GM19240 (cell line): Measurements from ENCODE around the gene SLIT3.
"Not testable (repeated sequence)": the region's sequence is repeated elsewhere in the genome, so short reads cannot be mapped to it uniquely, and the experiment has no call there.

Source experiments
- DNase-seq: peaks from one replicate; pipeline ENCODE4 v3.0.0; 2011; ENCODE audit warnings: low spot score; ENCODE audit not compliant: insufficient read length

The SLIT3 gene

DNA sequence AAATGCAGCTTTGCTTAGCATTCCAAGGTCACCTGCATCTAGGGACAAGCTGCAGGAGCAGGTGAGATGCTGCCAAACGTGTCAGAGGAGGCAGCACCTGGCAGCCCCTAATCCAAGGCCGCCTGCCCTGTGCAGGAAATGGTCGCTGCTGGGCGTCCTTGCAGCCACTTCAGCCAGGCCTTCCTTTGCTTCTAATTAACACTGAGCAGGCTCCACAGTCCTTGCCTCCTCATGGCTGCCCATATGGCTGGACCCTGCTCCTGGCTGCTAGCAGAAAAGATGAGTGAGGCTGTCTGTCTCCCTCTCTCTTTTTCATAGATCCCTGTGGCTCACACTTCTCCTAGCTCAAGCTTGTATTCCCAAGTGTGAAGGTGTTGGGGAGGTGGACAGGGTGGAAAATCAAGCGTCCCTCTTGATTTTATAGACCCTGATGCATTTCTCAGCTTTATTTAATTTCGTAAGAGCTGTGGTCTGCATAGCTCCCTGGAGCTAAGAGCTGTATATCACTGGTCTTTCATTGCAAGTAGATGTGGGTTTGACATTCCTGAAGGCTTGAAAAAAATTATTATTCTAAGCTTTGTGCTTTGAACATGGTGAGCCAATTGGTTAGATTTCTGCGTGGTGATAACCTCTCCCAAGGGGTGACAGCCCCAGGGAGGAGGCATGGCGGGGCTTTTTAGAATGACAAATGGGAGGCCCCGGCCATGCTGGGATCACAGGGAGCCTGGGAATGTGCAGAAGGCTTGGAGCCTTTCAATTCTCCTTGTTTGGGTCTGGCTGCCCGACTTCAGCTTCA, 193.8 kb downstream of the SLIT3 start:
- DNase-seq: no peak

DNA sequence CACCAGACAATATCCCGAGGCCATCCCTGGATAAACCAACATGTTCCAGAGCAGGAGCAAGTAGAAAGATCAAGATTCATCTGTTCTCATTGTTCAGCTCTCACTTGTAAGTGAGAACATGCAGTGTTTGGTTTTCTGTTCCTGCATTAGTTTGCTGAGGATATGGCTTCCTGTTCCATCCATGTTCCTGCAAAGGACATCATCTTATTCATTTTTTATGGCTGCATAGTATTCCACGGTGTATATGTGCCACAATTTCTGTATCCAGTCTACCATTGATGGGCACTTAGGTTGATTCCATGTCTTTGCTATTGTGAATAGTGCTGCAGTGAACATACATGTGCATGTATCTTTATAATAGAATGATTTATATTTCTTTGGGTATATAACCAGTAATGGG, 195.4 kb downstream of the SLIT3 start:
- not testable (repeated sequence) for DNase-seq

DNA sequence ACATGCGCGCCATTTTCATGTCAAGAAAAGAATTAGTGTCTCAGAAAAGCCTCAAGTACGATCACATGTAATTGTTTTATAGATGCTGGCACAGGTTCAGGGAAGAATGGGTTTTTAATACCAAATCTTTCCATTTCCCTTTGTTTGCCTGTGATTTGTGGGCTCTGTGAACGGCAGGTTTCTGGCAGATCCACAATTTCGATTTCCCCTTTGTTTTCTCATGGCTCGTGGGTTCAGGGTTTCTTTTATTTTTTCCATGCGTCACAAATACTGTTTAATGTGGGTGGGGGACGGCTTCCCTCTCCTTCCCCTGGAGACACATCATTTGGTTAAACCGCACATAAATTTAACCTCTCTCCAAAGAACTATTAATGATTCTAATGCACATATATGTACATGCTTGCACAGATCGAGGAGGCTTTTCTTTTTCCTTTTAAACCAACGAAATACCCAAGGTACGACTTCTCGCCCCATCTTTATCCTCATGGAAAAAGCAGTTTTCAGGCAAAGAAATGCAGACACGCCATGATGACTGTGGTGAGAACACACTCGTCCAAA, 195.9 kb downstream of the SLIT3 start:
- DNase-seq: no peak

DNA sequence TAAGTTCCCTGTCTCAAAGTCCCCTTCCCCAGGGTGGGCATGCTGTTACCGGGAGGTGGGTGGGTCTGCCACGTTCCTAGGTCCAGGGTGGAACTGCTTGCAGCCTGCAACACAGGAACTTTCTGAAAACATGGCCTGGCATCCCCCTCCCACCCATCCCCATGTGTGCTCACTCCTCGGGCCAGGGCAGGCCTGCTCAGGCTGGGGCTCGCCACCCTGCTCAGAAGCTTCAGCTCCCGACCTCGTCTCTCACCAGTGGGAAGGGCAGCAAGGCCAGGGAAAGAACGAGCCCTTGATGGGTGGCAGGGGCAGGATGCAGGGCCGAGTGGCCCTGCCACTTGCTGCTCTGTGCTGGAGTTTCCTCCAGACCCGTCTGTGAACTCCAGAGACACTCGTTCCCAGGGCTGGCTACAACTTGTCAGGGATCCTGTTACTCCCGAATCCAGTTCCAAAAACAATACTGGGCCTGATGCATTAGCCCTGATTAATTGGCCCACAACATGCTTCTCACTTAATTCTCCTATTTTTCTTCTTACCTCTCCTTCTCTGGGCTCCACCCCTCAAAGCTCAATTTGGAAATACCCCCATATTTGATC, 197.3 kb downstream of the SLIT3 start:
- no peak for DNase-seq

DNA sequence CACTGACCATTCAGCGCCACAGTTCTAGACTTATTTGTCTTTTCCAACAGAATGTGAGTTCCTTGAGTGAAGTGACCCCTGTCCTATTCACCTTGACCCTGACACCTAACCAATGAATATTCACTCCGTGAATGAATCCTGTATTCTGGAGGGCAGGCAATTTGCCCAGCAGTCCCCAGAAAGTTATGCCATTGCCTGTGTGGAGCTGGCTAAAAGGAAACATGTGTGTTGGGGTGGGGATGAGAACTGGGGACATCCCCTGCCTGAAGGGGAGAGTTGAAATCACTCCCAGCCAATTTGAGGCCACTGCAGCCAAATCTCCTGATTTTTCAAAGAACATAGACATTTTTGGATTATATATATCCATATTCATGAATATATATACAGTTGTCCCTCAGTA, 199.0 kb downstream of the SLIT3 start:
- no peak for DNase-seq

DNA sequence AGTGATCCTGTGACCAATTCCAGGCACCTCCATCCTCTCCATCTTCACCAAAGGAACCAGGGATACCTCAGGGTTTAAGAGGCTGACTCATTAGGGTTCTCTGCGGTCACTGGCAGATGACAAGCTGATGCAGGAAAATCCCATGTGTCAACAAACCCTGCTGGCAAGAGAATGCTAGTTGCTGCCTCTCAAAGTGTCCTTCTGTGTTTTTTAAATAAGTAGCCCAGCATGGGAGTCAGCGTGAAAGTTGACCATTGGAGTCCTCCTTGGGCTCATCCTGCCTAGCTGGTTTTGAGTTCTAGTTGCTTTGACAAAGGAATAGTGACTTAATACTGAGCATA, 200.2 kb downstream of the SLIT3 start:
- DNase-seq: no peak

DNA sequence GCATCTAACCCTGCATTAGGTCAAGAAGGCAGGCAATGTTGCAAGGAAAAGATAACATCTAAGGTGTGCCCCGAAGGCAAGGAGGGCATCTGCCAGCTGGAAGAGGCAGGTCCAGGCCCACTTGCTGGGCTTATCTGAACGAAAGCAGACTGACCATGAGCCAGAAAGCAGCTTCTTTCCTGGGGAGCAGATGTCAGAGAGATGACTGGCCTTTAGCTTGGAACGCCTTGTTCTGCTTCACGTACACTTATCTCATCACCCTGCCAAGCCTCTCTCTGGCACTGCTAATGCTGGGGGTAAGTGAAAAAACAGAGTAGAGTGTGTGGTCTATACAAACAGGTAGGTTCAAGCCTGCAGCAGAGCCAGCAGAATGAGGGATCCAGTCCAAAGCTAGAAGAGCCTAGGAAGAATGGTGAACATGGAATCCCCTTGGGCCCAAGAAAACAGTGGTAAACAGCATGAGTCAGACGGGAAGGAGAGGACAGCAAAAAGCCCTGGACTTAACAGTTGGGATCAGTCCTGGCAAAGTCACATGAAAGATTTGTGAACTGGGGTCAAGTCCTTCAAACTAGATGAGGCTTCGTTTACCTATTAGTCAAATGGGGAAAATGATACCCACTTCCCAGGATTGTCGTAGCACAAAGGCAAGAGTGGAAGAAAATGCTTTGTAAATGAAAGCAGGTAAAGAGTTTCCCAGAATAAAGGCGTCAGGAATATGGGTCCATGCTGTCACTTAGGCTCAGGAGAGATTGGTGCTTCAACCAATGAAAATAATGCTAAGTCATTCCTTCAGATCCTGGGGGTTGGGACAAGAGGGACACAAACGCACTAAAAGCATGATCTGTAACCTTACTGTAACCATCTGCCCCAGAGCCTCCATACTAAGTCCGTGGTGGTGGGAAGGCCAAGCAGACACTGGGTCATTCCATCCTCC, 200.9 kb downstream of the SLIT3 start:
- DNase-seq: no peak

DNA sequence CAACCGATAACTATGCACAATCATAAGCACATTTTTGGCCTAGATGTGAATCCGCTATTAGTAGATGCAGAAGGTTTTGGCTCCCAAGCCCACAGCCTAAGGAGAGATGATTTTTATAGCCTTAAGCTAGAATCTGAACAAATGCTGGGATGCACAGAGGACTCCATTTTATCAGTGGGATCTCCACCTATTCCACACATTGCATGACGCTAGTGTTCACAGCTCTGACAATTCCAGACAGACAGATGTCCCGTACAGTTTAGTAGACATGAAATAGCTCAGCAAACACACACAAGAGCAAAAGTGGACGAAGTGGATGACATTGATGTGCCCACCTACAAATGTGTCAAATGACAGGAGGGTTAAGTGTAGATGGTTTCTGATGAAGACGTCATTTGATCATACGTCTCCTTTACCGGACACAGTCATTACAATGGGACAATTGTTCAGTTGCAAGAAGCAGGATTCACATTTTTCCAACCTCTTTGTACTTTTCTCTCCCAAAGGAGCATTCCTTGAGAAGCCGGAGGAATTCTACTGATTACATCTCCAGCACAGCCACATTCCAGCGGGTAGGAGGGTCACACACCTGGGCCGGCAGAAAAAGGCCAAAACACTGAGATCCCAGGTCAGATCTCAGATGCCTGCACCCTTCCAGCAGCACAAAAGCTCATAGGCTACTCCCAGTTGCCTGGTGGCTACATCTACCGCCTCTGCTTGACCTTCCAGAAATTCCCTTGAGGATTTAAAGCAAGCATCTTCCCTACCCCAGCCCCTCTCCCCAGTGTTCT, 202.4 kb downstream of the SLIT3 start:
- DNase-seq: no peak

DNA sequence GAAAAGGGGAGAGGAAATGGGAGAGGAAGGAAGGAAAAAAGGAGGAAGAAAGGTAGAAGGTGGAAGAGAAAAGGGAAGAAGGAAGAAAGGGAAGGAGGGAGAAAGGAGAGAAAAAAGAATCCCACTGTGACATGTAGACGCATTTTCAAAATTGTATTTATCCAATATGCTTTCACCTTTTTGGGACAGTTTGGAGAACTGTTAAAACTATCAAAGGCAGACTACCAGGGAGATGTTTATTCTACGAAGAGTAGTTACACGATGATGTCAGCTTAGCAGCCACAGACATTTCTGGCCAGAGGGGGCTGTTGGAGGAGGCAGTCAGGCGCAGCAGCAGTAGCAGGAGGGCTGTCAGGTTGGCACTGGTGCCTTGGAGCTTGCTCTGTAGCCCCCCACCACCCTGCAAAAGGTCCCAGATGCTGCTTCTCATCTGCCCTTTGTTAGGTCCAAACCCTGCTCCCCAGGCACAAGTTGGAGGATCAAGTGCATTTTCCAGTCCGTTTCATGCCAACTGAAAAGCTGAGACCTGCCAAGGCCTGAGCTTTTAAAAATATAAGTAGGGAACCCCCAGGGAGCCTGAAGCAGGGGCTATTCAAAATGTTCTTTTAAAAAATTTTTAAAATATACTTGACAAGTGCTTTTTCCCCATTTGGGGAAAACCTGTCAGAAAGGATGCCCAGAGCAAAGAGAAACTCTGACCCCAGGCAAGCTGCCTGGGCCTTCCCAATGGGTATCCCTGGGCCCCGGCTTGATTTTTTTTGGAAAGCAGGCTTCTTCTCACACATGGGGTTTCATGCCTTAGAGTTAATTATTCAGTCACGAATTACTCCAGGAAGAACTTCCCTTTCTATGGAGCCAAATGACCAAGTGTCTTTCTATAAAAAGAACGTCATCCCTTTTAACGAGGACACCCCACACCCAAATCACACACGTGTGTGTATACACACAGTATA, 203.3 kb downstream of the SLIT3 start:
- no peak for DNase-seq

DNA sequence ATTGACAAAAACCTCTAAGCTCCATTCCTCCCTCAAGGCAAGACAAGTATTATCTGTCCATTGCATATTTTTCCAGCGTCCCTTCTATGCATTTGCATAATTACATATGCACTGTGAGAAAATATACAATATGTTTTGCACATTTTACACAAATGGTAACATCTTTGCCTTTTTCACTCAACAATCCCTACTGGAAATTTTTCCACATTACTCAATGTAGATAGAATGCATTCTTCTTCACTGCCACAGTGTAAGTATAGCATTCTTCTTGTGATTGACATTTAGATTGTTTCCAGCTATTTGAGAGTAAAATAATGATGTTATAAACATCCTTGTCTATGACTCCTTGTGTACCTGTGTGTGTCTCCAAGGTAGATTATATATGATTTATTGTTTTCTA, 205.0 kb downstream of the SLIT3 start:
- no peak for DNase-seq

DNA sequence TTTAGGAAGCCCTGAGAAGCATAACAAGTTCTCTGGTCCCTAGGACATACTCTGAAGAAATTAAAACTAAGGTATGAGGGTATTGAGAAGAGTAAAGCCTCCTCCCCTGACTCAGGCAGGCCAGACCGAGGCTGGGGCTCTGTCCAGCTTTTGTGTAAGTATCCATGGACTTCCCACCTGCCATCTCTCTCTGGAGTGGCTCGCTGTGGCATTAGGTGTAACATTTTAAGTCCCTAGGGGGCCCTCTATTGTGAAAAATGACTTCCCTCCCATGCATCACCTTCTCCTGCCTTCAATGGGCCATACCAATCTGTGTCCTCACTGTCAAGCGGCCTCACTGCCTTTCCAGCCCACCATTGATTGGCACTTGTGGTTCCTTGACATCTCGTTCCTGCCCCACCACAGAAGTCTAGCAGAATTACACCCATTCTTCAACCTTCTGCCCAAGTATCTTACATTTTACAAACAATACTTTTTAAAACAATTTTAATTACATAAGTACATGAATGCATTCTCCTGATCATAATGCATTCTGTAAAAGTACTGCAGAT, 205.5 kb downstream of the SLIT3 start:
- DNase-seq: no peak

DNA sequence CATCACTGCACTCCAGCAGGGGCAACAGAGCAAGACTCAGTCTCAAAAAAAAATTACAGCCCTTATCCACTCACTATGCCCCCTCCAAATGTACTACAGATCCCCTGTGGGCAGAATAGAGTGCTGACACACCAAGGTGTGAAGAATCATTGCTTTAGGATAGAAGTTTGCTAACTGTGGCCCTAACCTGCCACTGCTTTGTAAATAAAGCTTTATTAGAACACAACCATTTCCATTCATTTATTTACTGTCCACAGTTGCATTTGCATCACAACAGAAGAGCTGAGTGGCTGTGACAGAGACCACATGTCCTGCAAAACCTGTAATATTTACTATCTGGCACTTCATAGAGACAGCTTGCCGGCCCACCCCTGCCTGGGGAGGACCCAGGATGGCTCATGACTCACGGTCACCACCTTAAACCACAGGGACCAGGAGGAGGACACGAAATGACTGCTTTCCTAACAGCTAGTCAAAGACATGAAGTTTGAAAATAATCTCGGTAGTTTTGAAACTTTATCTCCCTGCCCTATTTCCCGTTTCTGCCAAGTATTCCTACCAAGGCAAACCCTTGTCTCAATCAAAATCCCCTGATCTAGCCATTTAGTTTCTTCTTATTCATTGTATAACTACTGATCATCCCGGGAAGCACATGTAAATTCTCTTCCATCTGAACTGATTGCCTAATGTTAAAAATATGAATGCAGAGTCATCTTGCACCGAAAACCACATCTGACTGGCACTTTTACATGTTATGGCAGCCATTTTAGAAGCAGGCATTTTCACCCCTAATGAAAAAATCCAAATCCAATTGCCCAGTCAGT, 206.1 kb downstream of the SLIT3 start:
- no peak for DNase-seq

DNA sequence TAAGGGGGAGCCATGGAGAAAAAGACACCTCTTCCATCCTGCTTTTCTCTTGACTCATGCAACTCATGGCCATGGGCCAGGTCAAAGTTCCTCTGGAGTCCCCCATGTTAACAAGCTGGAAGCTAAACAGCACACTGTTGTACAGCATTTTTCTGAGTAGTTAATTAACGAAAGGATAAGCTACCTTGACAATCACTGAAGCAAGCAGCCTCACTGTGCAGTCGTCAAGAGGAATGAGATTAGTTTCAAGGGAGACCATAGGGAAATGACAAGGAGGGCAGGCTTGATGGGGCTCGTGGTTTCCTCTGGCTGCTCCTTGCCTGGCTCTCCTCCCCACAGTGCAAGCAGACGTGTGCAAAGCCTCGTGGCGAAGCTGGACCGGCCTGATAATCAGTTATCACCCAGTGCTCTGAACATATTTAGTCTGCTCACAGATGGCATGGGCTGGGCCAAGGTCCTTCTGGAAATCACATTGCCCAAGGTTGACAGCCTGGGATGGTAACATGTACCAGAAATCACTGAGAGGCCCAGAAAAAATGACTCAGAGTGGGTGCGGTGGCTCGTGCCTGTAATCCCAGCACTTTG, 209.5 kb downstream of the SLIT3 start:
- DNase-seq: no peak

DNA sequence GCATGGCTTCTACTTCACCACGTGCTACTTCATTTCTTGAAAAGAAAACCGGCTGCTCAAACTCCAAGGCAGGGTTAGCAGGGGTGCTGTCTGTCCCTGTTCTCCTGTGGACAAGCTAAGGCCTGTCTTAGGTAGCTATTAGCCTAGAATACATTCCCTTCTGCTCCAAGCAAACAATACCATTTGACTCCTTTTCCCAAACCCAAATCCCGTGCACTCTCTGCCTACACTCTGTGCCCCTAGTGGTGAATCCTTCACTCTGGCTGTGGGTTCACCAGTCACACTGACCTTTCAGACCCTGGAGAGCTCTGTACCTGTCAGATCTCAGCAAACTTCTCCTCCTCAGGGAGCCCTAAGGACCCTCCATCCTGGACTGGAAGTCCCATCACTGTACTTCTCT, 211.6 kb downstream of the SLIT3 start:
- DNase-seq: no peak

DNA sequence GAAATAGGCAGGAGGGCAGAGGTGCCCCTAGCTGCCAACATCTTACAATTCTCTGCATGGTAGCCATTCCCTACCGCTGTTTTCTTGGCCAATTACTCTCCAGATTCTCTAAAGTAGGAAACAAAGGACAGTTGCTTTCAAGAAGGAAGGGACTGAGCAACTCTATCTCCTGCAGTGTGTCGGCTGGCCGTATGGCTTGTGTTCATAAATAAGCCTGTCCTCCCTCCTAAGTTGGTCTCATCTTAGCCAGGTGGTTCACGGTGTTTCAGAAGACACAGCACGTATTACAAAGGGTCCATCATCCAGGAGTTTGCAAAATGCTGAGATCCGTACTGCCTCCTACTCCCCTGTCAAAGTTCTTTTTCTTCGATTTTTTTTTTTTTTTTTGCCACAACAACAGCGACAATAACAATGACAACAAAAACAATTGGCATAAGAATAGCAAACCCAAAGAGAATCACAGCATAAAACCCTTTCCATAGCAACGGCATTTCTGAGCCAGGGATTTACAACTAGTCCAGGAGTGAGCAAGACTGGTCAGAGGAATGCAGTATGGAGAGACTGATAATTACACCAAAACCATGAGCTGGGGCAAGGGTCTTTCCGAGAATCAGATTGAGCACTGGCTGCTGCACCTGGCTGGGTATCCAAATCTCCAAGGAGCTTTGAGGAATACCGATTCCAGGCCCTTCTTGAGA, 212.8 kb downstream of the SLIT3 start:
- DNase-seq: no peak

DNA sequence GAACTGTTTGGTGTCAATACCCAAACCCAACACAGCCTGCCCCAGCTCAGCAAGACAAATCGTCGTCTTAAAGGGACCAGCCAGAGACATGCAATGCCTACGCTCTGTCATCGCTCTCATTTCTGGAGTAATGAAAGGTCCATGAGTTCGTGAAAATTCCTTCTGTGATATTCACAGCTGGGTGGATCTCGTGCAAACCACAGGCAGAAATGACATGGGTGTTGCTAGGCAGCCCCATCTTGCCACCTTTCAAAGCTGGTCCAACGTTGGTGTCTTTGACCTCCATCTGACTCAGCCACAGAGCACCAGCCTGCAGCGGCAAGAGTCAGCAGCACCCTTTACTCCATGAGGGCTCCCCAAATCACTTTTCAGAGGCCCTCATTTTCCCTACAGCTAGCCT, 215.3 kb downstream of the SLIT3 start:
- no peak for DNase-seq

DNA sequence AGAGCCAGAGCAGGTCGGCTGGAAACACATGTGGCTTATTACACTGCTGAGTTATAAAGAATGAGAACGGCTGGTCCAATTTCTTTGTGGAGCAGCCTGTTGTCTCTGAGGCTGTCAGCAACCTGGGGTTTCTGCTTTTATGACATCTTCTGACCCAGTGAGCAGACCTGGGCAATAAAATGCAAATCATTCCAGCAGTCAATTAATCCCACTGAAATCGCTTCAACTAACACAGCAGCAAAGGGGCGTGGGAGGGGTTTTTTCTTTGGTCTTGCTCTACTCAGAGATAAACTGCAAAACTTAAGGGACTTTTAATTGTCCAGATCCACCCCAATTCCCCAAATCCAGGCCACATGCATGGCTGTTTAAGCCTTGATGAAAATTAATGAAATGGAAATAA, 215.7 kb downstream of the SLIT3 start:
- DNase-seq: no peak

DNA sequence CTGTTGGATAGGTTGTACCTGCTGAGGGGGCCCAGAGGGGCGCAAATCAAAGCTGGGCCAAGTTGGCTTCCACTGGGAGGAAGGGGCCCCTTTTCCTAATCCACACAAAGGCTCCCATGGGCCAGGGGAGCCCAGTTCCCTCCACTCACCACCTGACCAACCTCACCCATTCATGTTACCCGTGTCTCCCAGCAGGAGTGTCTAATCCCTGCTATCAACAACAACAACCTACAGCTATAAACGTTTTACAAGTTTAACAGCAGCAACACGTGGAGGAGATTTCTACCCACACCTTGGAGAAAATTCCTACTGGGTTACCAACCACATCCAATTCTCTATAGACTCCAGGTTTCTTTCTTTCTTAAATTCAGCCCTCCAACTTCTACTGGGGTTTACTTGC, 216.2 kb downstream of the SLIT3 start:
- DNase-seq: no peak
